Neutrophil (primary cell): ENCODE measurements around the gene DPF3.
A peak's percentile ranks its signal among the peaks of the same experiment; 100 is the strongest.

Experiments used
- H3K27ac ChIP-seq: fragments of 200-600 bp; sonication (generic); 2 replicates; pipeline ENCODE4 v1.5.1; 2016; ENCODE audit warnings: mild to moderate bottlenecking, moderate library complexity
- H3K27me3 ChIP-seq: fragments of 200-600 bp; sonication (generic); 2 replicates; pipeline ENCODE4 v1.6.0; 2016; ENCODE audit warnings: mild to moderate bottlenecking
- H3K36me3 ChIP-seq: fragments of 200-600 bp; sonication (generic); 2 replicates; pipeline ENCODE4 v1.5.1; 2017
- H3K4me1 ChIP-seq, 2 experiments: fragments of 200-600 bp in 1 of 2; sonication (generic) in 1 of 2; 1 replicate in 1 of 2; 2 replicates in 1 of 2; pipeline versions ENCODE4 v1.5.1 to v1.6.1; 2013 to 2016; ENCODE audit warnings: low read depth in 1 of 2, low read length in 1 of 2, mild to moderate bottlenecking in 1 of 2, moderate library complexity in 1 of 2; ENCODE audit not compliant: control insufficient read depth in 1 of 2, insufficient read depth in 1 of 2
- H3K4me3 ChIP-seq, 2 experiments: fragments of 200-600 bp in 1 of 2; sonication (generic) in 1 of 2; 1 replicate in 1 of 2; 2 replicates in 1 of 2; pipeline ENCODE4 v1.5.1; 2013 to 2016; ENCODE audit warnings: low read depth in 1 of 2, low read length in 1 of 2, mild to moderate bottlenecking in 1 of 2, moderate library complexity in 1 of 2
- H3K9me3 ChIP-seq: fragments of 200-600 bp; sonication (generic); 2 replicates; pipeline ENCODE4 v1.5.1; 2016
- CTCF ChIP-seq: fragments of 200-600 bp; sonication (generic); IDR thresholded peaks from 2 replicates; pipeline ENCODE4 v1.5.1; 2016; ENCODE audit warnings: antibody characterized with exemption

Gene DPF3

DNA sequence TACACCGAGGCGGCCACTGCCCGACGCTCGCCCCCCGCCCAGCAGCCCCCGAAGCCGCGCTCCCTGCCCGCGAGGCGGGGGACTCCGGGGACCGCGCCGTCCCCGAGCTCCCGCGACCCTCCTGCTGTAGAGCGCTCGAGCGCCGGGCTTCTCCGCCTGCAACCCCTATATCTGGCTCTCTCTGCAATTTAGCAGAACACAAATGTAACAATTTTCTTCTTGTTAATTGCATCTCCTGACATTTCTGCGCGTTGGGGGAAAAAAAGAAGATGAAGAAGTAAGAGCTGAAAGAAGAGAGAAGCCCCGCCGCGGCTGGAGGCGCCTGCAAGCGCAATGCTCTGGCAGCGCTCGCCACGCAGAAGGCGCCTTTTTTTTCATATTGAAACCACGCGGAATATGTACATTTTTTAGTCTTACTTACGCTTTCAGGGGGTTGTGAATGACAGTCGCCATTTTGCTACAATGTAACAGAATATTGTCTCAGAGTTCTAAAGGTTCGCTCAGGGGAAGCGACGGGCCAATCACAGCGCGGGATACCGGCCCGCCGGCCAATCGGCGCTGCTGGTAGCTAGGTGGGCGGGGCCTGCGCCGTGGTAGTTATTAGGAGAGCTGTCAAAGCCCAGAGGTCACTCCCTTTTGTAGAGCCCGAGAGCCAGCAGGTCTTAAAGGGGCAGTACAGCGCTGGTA, at the start of gene DPF3:
Gene DPF3 (minus strand): TSS at position 466 of the 687 bp plus-strand sequence. CDS start 13 bp downstream, at position 453.
- Histone ChIP-seq H3K27ac (no peak within 1 kb of the TSS), H3K4me3 (peak within 1 kb of the TSS; percentile 62)

DNA sequence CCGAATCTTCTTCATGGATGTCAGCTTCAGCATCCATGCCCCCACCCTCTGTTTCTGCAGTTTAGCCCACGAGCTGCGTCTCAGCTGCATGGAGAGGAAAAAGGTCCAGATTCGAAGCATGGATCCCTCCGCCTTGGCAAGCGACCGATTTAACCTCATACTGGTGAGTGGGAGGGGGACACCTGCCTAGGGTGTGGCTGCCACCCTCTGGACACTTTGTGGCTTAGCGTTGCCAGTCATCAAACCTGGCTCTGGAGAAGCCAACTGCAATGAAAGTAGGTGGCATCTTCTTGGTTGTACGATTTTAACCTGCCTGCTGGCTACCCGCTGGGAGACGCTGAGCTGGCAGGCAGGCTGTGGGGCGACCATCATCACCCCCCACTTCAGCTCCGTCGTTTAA, 49.0 kb upstream of the DPF3 start:
- H3K27ac ChIP-seq: no peak overlapping the region
- no peaks in the 10 kb centered on the region for H3K9me3 ChIP-seq
- H3K27me3 ChIP-seq: no peaks in the 10 kb centered on the region
- H3K36me3 ChIP-seq: peaks cover 6% of the 10 kb centered on the region
- TF ChIP-seq CTCF: no peak
- H3K4me1 ChIP-seq: no peaks in the 10 kb centered on the region
- no peak overlapping the region for H3K4me3 ChIP-seq

More for the DNA sequence above, at the start of gene DPF3:
- Histone ChIP-seq H3K4me1 (peaks cover 25 to 32% of the 10 kb centered on the region in 2 experiments), H3K9me3 (no peaks in the 10 kb centered on the region), H3K36me3 (no peaks in the 10 kb centered on the region), H3K27me3 (peaks cover 100% of the 10 kb centered on the region)
- no peak for TF ChIP-seq CTCF

DNA sequence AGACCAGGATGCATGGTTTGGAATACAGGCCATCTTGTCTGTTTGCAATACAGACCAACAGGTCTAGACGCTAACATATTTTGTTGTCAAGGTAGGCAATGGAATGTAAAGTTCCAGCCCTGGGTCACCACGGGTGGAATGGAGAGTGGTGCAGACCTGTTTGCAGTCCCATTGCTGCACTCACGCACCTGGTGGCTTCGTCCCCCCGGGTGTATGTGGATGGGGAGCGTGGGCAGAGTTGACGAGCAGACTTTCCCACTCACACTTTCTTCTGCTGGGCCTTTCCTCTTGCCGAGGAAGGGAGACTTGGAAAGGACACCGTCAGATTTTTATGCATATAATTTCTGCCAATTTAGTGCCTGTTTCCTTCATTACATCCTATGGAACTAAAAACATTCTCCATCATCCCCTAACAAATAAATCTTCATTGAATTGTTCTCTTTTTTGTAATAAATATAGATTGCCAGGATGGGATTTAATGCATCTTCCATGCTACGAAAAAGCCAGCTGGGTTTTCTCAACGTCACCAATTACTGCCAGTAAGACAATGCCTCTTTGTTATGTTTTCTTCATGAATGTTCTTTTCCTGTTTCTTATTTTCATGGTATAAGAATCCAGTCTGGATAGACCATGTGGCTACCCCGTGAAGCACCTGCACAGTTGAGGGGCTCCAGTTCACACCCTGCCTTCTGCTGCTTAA, 47.5 kb upstream of the DPF3 start:
- Histone ChIP-seq H3K4me3 (no peak overlapping the region), H3K27ac (no peak overlapping the region), H3K36me3 (peaks cover 6% of the 10 kb centered on the region), H3K9me3 (no peaks in the 10 kb centered on the region), H3K27me3 (no peaks in the 10 kb centered on the region), H3K4me1 (no peaks in the 10 kb centered on the region)
- no peak for TF ChIP-seq CTCF

DNA sequence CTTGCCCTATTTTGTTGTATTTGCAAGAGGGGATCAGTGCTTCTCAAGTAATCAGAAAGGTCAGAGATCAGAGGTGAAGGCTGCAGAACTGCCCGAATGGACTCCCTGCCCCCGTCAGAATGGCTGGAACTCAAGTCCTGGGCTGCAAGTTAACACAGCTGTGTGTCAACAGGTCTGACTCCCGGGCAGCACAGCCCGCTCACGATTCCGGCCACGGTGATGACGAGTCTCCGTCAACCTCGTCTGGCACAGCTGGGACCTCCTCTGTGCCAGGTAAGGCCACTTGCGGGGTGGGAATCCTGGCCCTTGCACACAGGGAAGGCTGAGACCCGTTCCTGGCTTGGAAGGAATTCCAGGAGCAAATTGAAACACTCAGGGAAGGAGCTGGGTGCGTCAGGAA, 45.7 kb upstream of the DPF3 start:
- no peaks in the 10 kb centered on the region for H3K27me3 ChIP-seq

DNA sequence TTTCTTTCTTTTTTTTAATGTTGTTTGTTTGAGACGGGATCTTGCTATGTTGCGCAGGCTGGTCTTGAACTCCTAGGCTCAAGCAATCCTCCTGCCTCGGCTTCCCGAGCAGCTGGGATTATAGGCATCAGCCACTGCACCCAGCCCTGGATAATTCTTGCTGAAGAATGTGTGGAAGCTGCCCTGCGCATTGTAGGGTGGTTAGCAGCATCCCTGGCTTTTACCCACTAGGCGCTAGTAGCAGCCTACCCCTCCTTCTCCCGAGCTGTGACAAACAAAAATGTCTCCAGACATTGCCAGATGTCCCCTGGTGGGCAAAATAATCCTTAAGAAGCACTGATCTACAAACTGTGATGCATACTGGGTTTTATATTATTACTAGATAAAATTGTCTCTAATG, 39.0 kb upstream of the DPF3 start:
- no peak for TF ChIP-seq CTCF
- no peaks in the 10 kb centered on the region for H3K9me3 ChIP-seq
- H3K27me3 ChIP-seq: peaks cover under 1% of the 10 kb centered on the region
- no peaks in the 10 kb centered on the region for H3K36me3 ChIP-seq
- H3K27ac ChIP-seq: no peak overlapping the region
- H3K4me3 ChIP-seq: no peak overlapping the region
- H3K4me1 ChIP-seq: no peaks in the 10 kb centered on the region

More for the DNA sequence above, 45.7 kb upstream of the DPF3 start:
- no peaks in the 10 kb centered on the region for H3K9me3 ChIP-seq
- TF ChIP-seq CTCF: no peak
- H3K27ac ChIP-seq: no peak overlapping the region
- H3K36me3 ChIP-seq: peaks cover 6% of the 10 kb centered on the region
- H3K4me3 ChIP-seq: no peak overlapping the region
- no peaks in the 10 kb centered on the region for H3K4me1 ChIP-seq
